ENCODE results near the gene LYZ.
A peak's percentile ranks its signal among the peaks of the same experiment; 100 is the strongest.

LYZ gene

DNA sequence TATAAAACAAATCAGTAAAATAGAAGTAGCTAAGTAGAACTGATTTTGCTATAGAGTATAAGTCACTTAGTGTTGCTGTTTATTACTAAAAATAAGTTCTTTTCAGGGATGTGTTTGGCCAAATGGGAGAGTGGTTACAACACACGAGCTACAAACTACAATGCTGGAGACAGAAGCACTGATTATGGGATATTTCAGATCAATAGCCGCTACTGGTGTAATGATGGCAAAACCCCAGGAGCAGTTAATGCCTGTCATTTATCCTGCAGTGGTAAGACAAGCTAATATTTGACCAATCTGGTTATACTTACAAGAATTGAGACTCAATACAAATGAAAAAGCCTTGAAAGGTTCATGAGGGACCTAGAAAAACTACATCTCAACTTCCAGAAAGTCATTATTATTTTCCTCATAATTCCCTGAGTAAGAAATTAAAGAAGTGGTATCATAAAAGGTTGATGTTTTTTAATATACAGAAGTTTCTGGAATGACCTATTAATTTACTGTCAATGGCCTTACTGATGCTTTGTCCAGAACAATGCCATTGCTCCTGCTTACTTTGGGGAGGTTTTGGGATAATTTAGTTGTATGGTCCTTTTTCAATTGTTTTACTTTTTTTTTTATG is 1.9 kb downstream of the LYZ start:
- no peak for DNase-seq (ENCODE audit: insufficient read length, low spot score)
- FAIRE-seq: no peak
- TF ChIP-seq POU2F2 (IDR thresholded peaks at IDR 0.05; ENCODE audit: low read depth, low read length): no peak
- no peak for TF ChIP-seq POLR2AphosphoS5 (IDR thresholded peaks at IDR 0.05; ENCODE audit: low read depth, low read length)
- TF ChIP-seq PAX5 (IDR thresholded peaks at IDR 0.05; ENCODE audit: insufficient read depth, low read length, severe bottlenecking): no peak
- TF ChIP-seq SPI1 (IDR thresholded peaks at IDR 0.05; ENCODE audit: low read depth, low read length): no peak
- TF ChIP-seq POLR2A (IDR thresholded peaks at IDR 0.05; ENCODE audit: low read depth, low read length): no peak

DNA sequence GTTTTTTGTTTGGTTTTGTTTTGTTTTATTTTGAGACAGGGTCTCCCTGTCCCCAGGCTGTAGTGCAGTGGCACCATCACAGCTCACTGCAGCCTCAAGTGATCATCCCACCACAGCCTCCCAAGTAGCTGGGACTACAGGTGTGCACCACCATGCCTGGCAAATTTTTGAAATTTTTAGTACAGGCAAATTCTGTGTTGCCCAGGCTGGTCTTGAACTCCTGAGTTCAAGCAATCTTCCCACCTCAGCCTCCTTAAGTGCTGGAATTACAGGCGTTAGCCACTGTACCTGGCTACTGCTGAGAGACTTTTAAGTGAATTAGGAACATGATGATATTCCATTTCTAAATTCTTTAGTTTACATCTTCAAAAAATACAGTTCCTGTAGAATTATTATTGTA is 2.6 kb downstream of the LYZ start:
- DNase-seq (ENCODE audit: insufficient read length, low spot score) (no peak), FAIRE-seq (no peak)
- TF ChIP-seq POU2F2 (IDR thresholded peaks at IDR 0.05; ENCODE audit: low read depth, low read length) (no peak), TAF1 (IDR thresholded peaks at IDR 0.05; ENCODE audit: low read depth, low read length) (no peak), SPI1 (IDR thresholded peaks at IDR 0.05; ENCODE audit: low read depth, low read length) (no peak)

DNA sequence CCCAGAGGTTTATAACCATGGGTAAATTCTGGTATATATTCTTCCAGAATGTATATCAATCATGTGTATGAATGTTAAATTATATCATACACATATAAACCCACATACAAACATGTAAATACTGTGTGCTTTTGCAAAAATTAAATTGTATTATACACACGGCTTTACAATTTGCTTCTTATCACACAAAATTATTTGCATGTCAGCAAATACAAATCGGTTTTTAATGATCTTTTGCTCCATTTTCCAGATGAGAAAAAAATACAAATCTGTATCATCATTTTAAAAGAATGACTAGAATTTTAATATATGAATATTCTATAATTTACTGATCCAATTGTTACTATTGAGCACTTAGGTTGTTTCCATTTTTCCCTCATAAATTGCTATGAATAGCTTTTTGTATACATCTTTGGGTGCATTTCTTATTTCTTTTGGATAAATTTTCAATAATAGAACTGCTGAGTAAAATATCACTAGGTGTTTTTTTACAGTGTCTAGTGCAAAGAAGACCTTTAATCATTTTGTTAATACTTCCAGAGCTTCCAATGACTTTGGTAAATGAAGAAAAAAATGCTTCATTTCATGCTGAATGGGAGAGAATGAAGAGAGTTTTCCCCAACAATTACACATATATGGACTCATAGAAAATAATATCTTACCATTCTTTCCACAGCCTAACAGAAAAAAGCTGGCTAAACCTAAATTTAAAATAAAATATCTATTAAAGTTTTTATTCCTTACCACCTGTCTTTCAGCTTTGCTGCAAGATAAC is 3.5 kb downstream of the LYZ start:
- no peak for TF ChIP-seq PAX5 (IDR thresholded peaks at IDR 0.05; ENCODE audit: insufficient read depth, low read length, severe bottlenecking)
- no peak for TF ChIP-seq SPI1 (IDR thresholded peaks at IDR 0.05; ENCODE audit: low read depth, low read length)
- TF ChIP-seq POLR2A (IDR thresholded peaks at IDR 0.05; ENCODE audit: low read depth, low read length): no peak
- no peak for TF ChIP-seq TAF1 (IDR thresholded peaks at IDR 0.05; ENCODE audit: low read depth, low read length)

GRCh38 chr12:69352904-69353303 is 4.7 kb downstream of the LYZ start:
- TF ChIP-seq POU2F2 (IDR thresholded peaks at IDR 0.05; ENCODE audit: low read depth, low read length): no peak
- TF ChIP-seq TAF1 (IDR thresholded peaks at IDR 0.05; ENCODE audit: low read depth, low read length): no peak
- TF ChIP-seq SPI1 (IDR thresholded peaks at IDR 0.05; ENCODE audit: low read depth, low read length): no peak
- no peak for TF ChIP-seq PAX5 (IDR thresholded peaks at IDR 0.05; ENCODE audit: insufficient read depth, low read length, severe bottlenecking)
- no peak for TF ChIP-seq POLR2A (IDR thresholded peaks at IDR 0.05; ENCODE audit: low read depth, low read length)
- FAIRE-seq: no peak
- DNase-seq (ENCODE audit: insufficient read length, low spot score): no peak

More for the DNA sequence above, 3.5 kb downstream of the LYZ start:
- no peak for DNase-seq (ENCODE audit: insufficient read length, low spot score)
- no peak for FAIRE-seq

DNA sequence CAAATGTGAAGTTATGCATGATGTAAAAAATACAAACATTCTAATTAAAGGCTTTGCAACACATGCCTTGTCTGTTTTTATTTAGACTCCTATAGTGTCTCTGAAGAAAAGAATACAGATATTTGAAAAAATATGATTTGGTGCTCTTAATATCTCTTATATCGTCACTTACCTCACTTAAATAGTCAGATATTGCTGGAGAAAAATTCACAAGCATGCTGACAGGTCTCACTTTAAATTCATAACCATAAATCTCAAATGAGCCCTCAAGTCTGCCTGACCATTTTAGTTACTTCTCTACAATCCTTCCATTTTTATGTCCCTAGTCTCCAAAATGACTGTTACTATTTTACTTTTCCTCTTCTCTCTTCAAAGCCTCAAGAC is 6.0 kb downstream of the LYZ start:
- no peak for TF ChIP-seq POU2F2 (IDR thresholded peaks at IDR 0.05; ENCODE audit: low read depth, low read length)
- no peak for TF ChIP-seq SPI1 (IDR thresholded peaks at IDR 0.05; ENCODE audit: low read depth, low read length)
- no peak for TF ChIP-seq POLR2AphosphoS5 (IDR thresholded peaks at IDR 0.05; ENCODE audit: low read depth, low read length)
- FAIRE-seq: no peak

GRCh38 chr12:69354556-69355187 is 6.5 kb downstream of the LYZ start:
- no peak for DNase-seq (ENCODE audit: insufficient read length, low spot score)
- TF ChIP-seq SPI1 (IDR thresholded peaks at IDR 0.05; ENCODE audit: low read depth, low read length) (no peak), PAX5 (IDR thresholded peaks at IDR 0.05; ENCODE audit: insufficient read depth, low read length, severe bottlenecking) (no peak), POLR2AphosphoS5 (IDR thresholded peaks at IDR 0.05; ENCODE audit: low read depth, low read length) (no peak), POLR2A (IDR thresholded peaks at IDR 0.05; ENCODE audit: low read depth, low read length) (no peak), TAF1 (IDR thresholded peaks at IDR 0.05; ENCODE audit: low read depth, low read length) (no peak), POU2F2 (IDR thresholded peaks at IDR 0.05; ENCODE audit: low read depth, low read length) (no peak)
- no peak for FAIRE-seq

More for the DNA sequence above, 6.0 kb downstream of the LYZ start:
- no peak for DNase-seq (ENCODE audit: insufficient read length, low spot score)

- FAIRE-seq (no peak), DNase-seq (ENCODE audit: insufficient read length, low spot score) (no peak)
- no peak for TF ChIP-seq POLR2A (IDR thresholded peaks at IDR 0.05; ENCODE audit: low read depth, low read length)
- no peak for TF ChIP-seq SPI1 (IDR thresholded peaks at IDR 0.05; ENCODE audit: low read depth, low read length)
- TF ChIP-seq PAX5 (IDR thresholded peaks at IDR 0.05; ENCODE audit: insufficient read depth, low read length, severe bottlenecking): no peak
- TF ChIP-seq POLR2AphosphoS5 (IDR thresholded peaks at IDR 0.05; ENCODE audit: low read depth, low read length): no peak
- TF ChIP-seq TAF1 (IDR thresholded peaks at IDR 0.05; ENCODE audit: low read depth, low read length): no peak
- TF ChIP-seq POU2F2 (IDR thresholded peaks at IDR 0.05; ENCODE audit: low read depth, low read length): no peak
Measured at GRCh38 chr12:69355363-69356028, 7.3 kb downstream of the LYZ start.

- FAIRE-seq: peak; percentile 97
- TF ChIP-seq PAX5 (IDR thresholded peaks at IDR 0.05; ENCODE audit: insufficient read depth, low read length, severe bottlenecking) (no peak), POLR2A (IDR thresholded peaks at IDR 0.05; ENCODE audit: low read depth, low read length) (peak; percentile 58), POU2F2 (IDR thresholded peaks at IDR 0.05; ENCODE audit: low read depth, low read length) (0 out of 2 replicates have a peak, but pooled peaks have one; percentile 12), POLR2AphosphoS5 (IDR thresholded peaks at IDR 0.05; ENCODE audit: low read depth, low read length) (peak; percentile 83), SPI1 (IDR thresholded peaks at IDR 0.05; ENCODE audit: low read depth, low read length) (peak; percentile 18; the same call in 1 of the 2 replicates), TAF1 (IDR thresholded peaks at IDR 0.05; ENCODE audit: low read depth, low read length) (peak; percentile 67)
- DNase-seq (ENCODE audit: insufficient read length, low spot score): peak; percentile 80
Measured at GRCh38 chr12:69359531-69360347, 11.6 kb downstream of the LYZ start, which contains the start of gene YEATS4. Gene YEATS4 (plus strand): TSS chr12:69359743. CDS start chr12:69359973, 230 bp downstream.

DNA sequence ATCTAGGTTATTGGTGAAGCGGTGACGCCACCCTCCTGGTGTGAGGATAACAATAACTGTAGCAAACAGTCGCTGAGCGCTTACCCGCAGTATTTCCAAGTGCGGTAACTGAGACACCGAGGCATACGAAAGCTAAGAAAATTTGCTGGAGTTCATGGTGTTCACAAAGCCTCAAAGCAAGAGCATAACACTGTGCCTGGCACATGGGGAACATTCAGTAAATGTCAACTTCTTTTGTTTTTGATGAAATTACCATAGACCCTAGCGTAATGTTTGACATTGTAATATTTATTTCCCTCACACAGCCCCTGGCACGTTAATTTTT is 12.1 kb downstream of the LYZ start:
- no peak for DNase-seq (ENCODE audit: insufficient read length, low spot score)
- FAIRE-seq: no peak
- TF ChIP-seq POLR2A (IDR thresholded peaks at IDR 0.05; ENCODE audit: low read depth, low read length) (0 out of 2 replicates have a peak, but pooled peaks have one; percentile 7), TAF1 (IDR thresholded peaks at IDR 0.05; ENCODE audit: low read depth, low read length) (no peak), POLR2AphosphoS5 (IDR thresholded peaks at IDR 0.05; ENCODE audit: low read depth, low read length) (no peak), SPI1 (IDR thresholded peaks at IDR 0.05; ENCODE audit: low read depth, low read length) (no peak)

Measured in GM12891 (cell line).